ENCODE measurements around the gene C9.
A peak's percentile ranks its signal among the peaks of the same experiment; 100 is the strongest.

Gene C9

GRCh38 chr5:39256477-39257235 is 107.6 kb downstream of the C9 start:
- TF ChIP-seq CTCF (IDR thresholded peaks at IDR 0.05; ENCODE audit: insufficient read depth, low read depth, low read length, missing control alignments), result no peak
- H3K4me3 ChIP-seq (ENCODE audit: low read depth, low read length), result no peak overlapping the region
- peak; percentile 71 for DNase-seq (ENCODE audit: low read depth)

- H3K4me3 ChIP-seq (ENCODE audit: low read depth, low read length), result no peak overlapping the region
- DNase-seq (ENCODE audit: low read depth), result no peak
- no peak for TF ChIP-seq CTCF (IDR thresholded peaks at IDR 0.05; ENCODE audit: insufficient read depth, low read depth, low read length, missing control alignments)
Observed at GRCh38 chr5:39255406-39255805, 108.9 kb downstream of the C9 start.

- no peak overlapping the region for H3K4me3 ChIP-seq (ENCODE audit: low read depth, low read length)
- TF ChIP-seq CTCF (IDR thresholded peaks at IDR 0.05; ENCODE audit: insufficient read depth, low read depth, low read length, missing control alignments), result no peak
- DNase-seq (ENCODE audit: low read depth), result no peak
Observed at GRCh38 chr5:39254671-39255070, 109.6 kb downstream of the C9 start.

GRCh38 chr5:39253196-39253595 is 111.1 kb downstream of the C9 start:
- DNase-seq (ENCODE audit: low read depth), result no peak
- TF ChIP-seq CTCF (IDR thresholded peaks at IDR 0.05; ENCODE audit: insufficient read depth, low read depth, low read length, missing control alignments), result no peak
- H3K4me3 ChIP-seq (ENCODE audit: low read depth, low read length), result no peak overlapping the region

- no peak for DNase-seq (ENCODE audit: low read depth)
- no peak overlapping the region for H3K4me3 ChIP-seq (ENCODE audit: low read depth, low read length)
- TF ChIP-seq CTCF (IDR thresholded peaks at IDR 0.05; ENCODE audit: insufficient read depth, low read depth, low read length, missing control alignments), result no peak
Observed at GRCh38 chr5:39249564-39250274, 114.6 kb downstream of the C9 start.

- no peak overlapping the region for H3K4me3 ChIP-seq (ENCODE audit: low read depth, low read length)
- no peak for TF ChIP-seq CTCF (IDR thresholded peaks at IDR 0.05; ENCODE audit: insufficient read depth, low read depth, low read length, missing control alignments)
- DNase-seq (ENCODE audit: low read depth), result no peak
Observed at GRCh38 chr5:39249069-39249468, 115.2 kb downstream of the C9 start.

Data from GM12865 (cell line).